PC-3 (cell line): ENCODE results near the gene AZIN2.

Source experiments
- EZH2 ChIP-seq: fragments of 300-600 bp; sonication (generic); IDR thresholded peaks from one replicate; pipeline ENCODE4 v1.6.1; 2017; ENCODE audit warnings: antibody characterized with exemption, mild to moderate bottlenecking, low read length; ENCODE audit not compliant: unreplicated experiment
- EZH2phosphoT487 ChIP-seq: fragments of 300-600 bp; sonication (generic); IDR thresholded peaks from 2 replicates; pipeline ENCODE4 v1.6.1; 2018; ENCODE audit warnings: mild to moderate bottlenecking, antibody characterized with exemption, low read length, borderline replicate concordance
- TF ChIP-seq, protein P1 (sequence below): fragments of 300-600 bp; sonication (generic); conservative IDR thresholded peaks from 2 replicates; pipeline ENCODE4 v1.5.1; 2017; ENCODE audit warnings: antibody characterized with exemption, low read depth, mild to moderate bottlenecking, low read length

DNA sequence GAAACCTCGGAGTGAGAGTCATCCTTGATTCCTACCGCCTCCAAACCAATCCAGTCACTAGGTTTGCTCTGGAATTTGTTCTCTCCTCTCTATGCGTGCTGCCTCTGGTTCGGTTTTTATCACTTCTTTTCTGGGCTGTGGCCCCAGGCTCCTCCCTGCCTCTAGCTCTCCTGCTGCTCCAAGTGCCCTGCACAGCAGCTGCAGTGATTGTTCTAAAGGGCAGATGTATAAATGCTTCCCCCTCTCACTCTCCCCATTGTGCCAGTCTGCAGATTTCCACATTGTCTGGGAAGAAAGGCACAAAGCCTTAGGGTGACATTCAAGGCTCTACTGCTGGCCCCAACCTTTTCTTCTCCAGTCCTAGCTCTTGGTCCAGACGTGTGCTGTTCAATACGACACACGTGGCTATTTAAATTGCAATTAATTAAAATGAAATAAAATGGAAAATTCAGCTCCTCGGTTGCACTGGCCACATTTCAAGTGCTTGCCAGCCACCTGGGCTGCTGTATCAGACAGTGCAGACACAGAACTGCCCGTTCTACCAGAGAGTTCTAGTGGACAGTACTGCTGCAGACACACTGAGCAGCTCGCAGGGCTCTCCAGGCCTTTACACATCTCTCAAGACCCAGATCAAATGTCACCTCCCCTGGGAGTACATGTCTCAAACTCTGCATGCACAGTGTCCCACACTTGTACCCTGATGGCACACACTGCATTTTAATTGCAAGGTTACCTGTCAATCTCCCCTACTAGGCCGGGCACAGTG, 88.5 kb downstream of the AZIN2 start:
- TF ChIP-seq EZH2phosphoT487 (no peak), EZH2 (no peak)
- TF ChIP-seq, protein P1, sequence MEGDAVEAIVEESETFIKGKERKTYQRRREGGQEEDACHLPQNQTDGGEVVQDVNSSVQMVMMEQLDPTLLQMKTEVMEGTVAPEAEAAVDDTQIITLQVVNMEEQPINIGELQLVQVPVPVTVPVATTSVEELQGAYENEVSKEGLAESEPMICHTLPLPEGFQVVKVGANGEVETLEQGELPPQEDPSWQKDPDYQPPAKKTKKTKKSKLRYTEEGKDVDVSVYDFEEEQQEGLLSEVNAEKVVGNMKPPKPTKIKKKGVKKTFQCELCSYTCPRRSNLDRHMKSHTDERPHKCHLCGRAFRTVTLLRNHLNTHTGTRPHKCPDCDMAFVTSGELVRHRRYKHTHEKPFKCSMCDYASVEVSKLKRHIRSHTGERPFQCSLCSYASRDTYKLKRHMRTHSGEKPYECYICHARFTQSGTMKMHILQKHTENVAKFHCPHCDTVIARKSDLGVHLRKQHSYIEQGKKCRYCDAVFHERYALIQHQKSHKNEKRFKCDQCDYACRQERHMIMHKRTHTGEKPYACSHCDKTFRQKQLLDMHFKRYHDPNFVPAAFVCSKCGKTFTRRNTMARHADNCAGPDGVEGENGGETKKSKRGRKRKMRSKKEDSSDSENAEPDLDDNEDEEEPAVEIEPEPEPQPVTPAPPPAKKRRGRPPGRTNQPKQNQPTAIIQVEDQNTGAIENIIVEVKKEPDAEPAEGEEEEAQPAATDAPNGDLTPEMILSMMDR: no peak
